Neural progenitor cell (in vitro differentiated cells): ENCODE data around the gene FIGLA. TPM values are rescaled to one million over a fixed set of nuclear protein-coding genes. Genes with fewer than 3 reads are reported as not detected.
A peak's percentile ranks its signal among the peaks of the same experiment; 100 is the strongest.

ENCODE experiments used
- DNase-seq: peaks from one replicate; pipeline ENCODE4 v3.0.0-alpha.2; 2016; ENCODE audit warnings: low spot score
- H2AFZ ChIP-seq: fragments of 200-600 bp; sonication (generic); replicated peaks from 2 replicates; pipeline ENCODE4 v1.6.1; 2016; ENCODE audit warnings: antibody characterized with exemption
- H3F3A ChIP-seq: fragments of 200-600 bp; sonication (generic); 2 replicates; pipeline ENCODE4 v1.6.1; 2016; ENCODE audit warnings: antibody characterized with exemption, low read depth
- H3K27ac ChIP-seq: fragments of 200-600 bp; sonication (generic); 2 replicates; pipeline ENCODE4 v1.5.1; 2016; ENCODE audit warnings: mild to moderate bottlenecking
- H3K27me3 ChIP-seq: fragments of 200-600 bp; sonication (generic); 2 replicates; pipeline ENCODE4 v1.6.1; 2016; ENCODE audit warnings: mild to moderate bottlenecking, moderate library complexity
- H3K36me3 ChIP-seq: fragments of 200-600 bp; sonication (generic); 2 replicates; pipeline ENCODE4 v1.5.1; 2016
- H3K4me1 ChIP-seq: fragments of 200-600 bp; sonication (generic); 2 replicates; pipeline ENCODE4 v1.6.1; 2016; ENCODE audit warnings: mixed run types
- H3K4me2 ChIP-seq: fragments of 200-600 bp; sonication (generic); 2 replicates; pipeline ENCODE4 v1.6.1; 2016
- H3K4me3 ChIP-seq: fragments of 200-600 bp; sonication (generic); 2 replicates; pipeline ENCODE4 v1.5.1; 2016
- H3K79me2 ChIP-seq: fragments of 200-600 bp; sonication (generic); 2 replicates; pipeline ENCODE4 v1.6.1; 2016; ENCODE audit warnings: low read depth
- H3K9ac ChIP-seq: fragments of 200-600 bp; sonication (generic); 2 replicates; pipeline ENCODE4 v1.6.1; 2016
- H3K9me3 ChIP-seq: fragments of 200-600 bp; sonication (generic); 2 replicates; pipeline ENCODE4 v1.5.1; 2016; ENCODE audit warnings: low read depth
- H4K20me1 ChIP-seq: fragments of 200-600 bp; sonication (generic); 2 replicates; pipeline ENCODE4 v1.6.1; 2016; ENCODE audit warnings: low read depth
- H3K27ac Mint-ChIP-seq: 3 replicates; pipeline ENCODE4 v1.8.0; 2021; ENCODE audit warnings: mixed read lengths
- H3K27me3 Mint-ChIP-seq: 2 replicates; pipeline ENCODE4 v1.8.0; 2022; ENCODE audit warnings: low read depth, mild to moderate bottlenecking, inconsistent platforms, moderate library complexity, mixed read lengths; ENCODE audit not compliant: insufficient read depth
- H3K36me3 Mint-ChIP-seq: 3 replicates; pipeline ENCODE4 v1.8.0; 2021; ENCODE audit warnings: mixed read lengths
- H3K4me1 Mint-ChIP-seq: 3 replicates; pipeline ENCODE4 v1.8.0; 2021; ENCODE audit warnings: mixed read lengths
- H3K4me3 Mint-ChIP-seq: 3 replicates; pipeline ENCODE4 v1.8.0; 2021; ENCODE audit warnings: mild to moderate bottlenecking, moderate library complexity, mixed read lengths
- H3K9me3 Mint-ChIP-seq: 3 replicates; pipeline ENCODE4 v1.8.0; 2020; ENCODE audit warnings: mixed read lengths
- CTCF ChIP-seq: fragments of 200-600 bp; sonication (generic); IDR thresholded peaks from 2 replicates; pipeline ENCODE4 v1.5.1; 2017; ENCODE audit warnings: antibody characterized with exemption, mild to moderate bottlenecking
- EZH2 ChIP-seq: fragments of 200-600 bp; sonication (generic); IDR thresholded peaks from 2 replicates; pipeline ENCODE4 v1.6.1; 2017; ENCODE audit warnings: antibody characterized with exemption, mild to moderate bottlenecking, moderate library complexity
- EZH2phosphoT487 ChIP-seq: fragments of 200-600 bp; sonication (generic); IDR thresholded peaks from 2 replicates; pipeline ENCODE4 v1.6.1; 2017; ENCODE audit warnings: antibody characterized with exemption
- total RNA-seq: library from RNA; depleted of rRNA; stranded (reverse); fragments of >200 nt; gene quantifications from 2 replicates; pipeline ENCODE4 v1.2.3, GENCODE V29; 2015; ENCODE audit warnings: low replicate concordance

Gene FIGLA
- total RNA-seq, 1 donor from 2014 or later, result not detected

GRCh38 chr2:70771446-70771845 is 19.0 kb downstream of the FIGLA start:
- no peak overlapping the region for H3K27ac ChIP-seq
- no peak overlapping the region for H3K4me3 ChIP-seq
- H3K79me2 ChIP-seq, result peaks cover 7% of the 10 kb centered on the region
- DNase-seq, result no peak
- H3K27me3 Mint-ChIP-seq, result peaks cover 3% of the 10 kb centered on the region
- no peaks in the 10 kb centered on the region for H3K9me3 Mint-ChIP-seq
- H3F3A ChIP-seq, result peaks cover 27% of the 10 kb centered on the region
- TF ChIP-seq EZH2, result no peak
- no peak for TF ChIP-seq CTCF
- TF ChIP-seq EZH2phosphoT487, result no peak
- no peak overlapping the region for H2AFZ ChIP-seq
- no peak overlapping the region for H3K4me3 Mint-ChIP-seq
- no peak overlapping the region for H3K27ac Mint-ChIP-seq
- no peak overlapping the region for H3K9ac ChIP-seq
- H4K20me1 ChIP-seq, result no peaks in the 10 kb centered on the region
- no peaks in the 10 kb centered on the region for H3K9me3 ChIP-seq
- H3K36me3 ChIP-seq, result no peaks in the 10 kb centered on the region
- peaks cover 8% of the 10 kb centered on the region for H3K4me1 Mint-ChIP-seq
- no peaks in the 10 kb centered on the region for H3K36me3 Mint-ChIP-seq
- H3K4me2 ChIP-seq, result no peak overlapping the region
- no peaks in the 10 kb centered on the region for H3K27me3 ChIP-seq
- H3K4me1 ChIP-seq, result no peaks in the 10 kb centered on the region

GRCh38 chr2:70769450-70769849 is 21.0 kb downstream of the FIGLA start:
- Histone ChIP-seq H3K27me3 (no peaks in the 10 kb centered on the region), H3K36me3 (no peaks in the 10 kb centered on the region), H3K9me3 (no peaks in the 10 kb centered on the region), H3K79me2 (peaks cover 26% of the 10 kb centered on the region), H3K4me1 (peaks cover 10% of the 10 kb centered on the region), H3F3A (peaks cover 27% of the 10 kb centered on the region), H3K4me2 (no peak overlapping the region), H2AFZ (peak overlapping the region; percentile 89), H3K4me3 (no peak overlapping the region), H3K9ac (no peak overlapping the region), H3K27ac (no peak overlapping the region), H4K20me1 (peaks cover 5% of the 10 kb centered on the region)
- Mint-ChIP-seq H3K27me3 (peaks cover 2% of the 10 kb centered on the region), H3K9me3 (no peaks in the 10 kb centered on the region), H3K27ac (peak overlapping the region; percentile 64), H3K36me3 (no peaks in the 10 kb centered on the region), H3K4me1 (peaks cover 19% of the 10 kb centered on the region), H3K4me3 (peak overlapping the region; percentile 19)
- DNase-seq, result no peak
- TF ChIP-seq CTCF, result no peak
- no peak for TF ChIP-seq EZH2phosphoT487
- no peak for TF ChIP-seq EZH2

- Histone ChIP-seq H3K4me2 (peak overlapping the region; percentile 33), H3K9ac (no peak overlapping the region), H3K4me3 (no peak overlapping the region), H4K20me1 (peaks cover 5% of the 10 kb centered on the region), H3K4me1 (peaks cover 10% of the 10 kb centered on the region), H3K27ac (no peak overlapping the region), H3K79me2 (peaks cover 35% of the 10 kb centered on the region), H3K27me3 (no peaks in the 10 kb centered on the region), H3F3A (peaks cover 29% of the 10 kb centered on the region), H3K9me3 (no peaks in the 10 kb centered on the region), H3K36me3 (no peaks in the 10 kb centered on the region), H2AFZ (peak overlapping the region; percentile 89)
- H3K36me3 Mint-ChIP-seq, result no peaks in the 10 kb centered on the region
- H3K27ac Mint-ChIP-seq, result peak overlapping the region; percentile 52
- H3K4me1 Mint-ChIP-seq, result peaks cover 22% of the 10 kb centered on the region
- H3K27me3 Mint-ChIP-seq, result peaks cover 2% of the 10 kb centered on the region
- H3K4me3 Mint-ChIP-seq, result peak overlapping the region; percentile 82
- no peak for DNase-seq
- TF ChIP-seq EZH2, result no peak
- no peak for TF ChIP-seq CTCF
- no peak for TF ChIP-seq EZH2phosphoT487
- H3K9me3 Mint-ChIP-seq, result no peaks in the 10 kb centered on the region
These were observed 21.8 kb downstream of the FIGLA start for GRCh38 chr2:70768590-70769085.
